A673 (cell line): ENCODE data around the gene HEXA.

Source experiments
- EZH2 ChIP-seq: fragments of 200-600 bp; sonication (generic); IDR thresholded peaks from 2 replicates; pipeline ENCODE4 v1.6.1; 2017; ENCODE audit warnings: borderline replicate concordance, low read depth, mild to moderate bottlenecking, mixed read lengths, antibody characterized with exemption, low read length; ENCODE audit not compliant: poor library complexity, severe bottlenecking
- TF ChIP-seq, protein P1 (sequence below): fragments of 300-800, 200-600 bp; sonication (generic); conservative IDR thresholded peaks from 2 replicates; pipeline ENCODE4 v1.5.1; 2017; ENCODE audit warnings: low read depth, mild to moderate bottlenecking, antibody characterized with exemption, low read length, moderate library complexity, mixed read lengths

GRCh38 chr15:72411544-72411943 is 35.7 kb upstream of the HEXA start:
- TF ChIP-seq, protein P1, sequence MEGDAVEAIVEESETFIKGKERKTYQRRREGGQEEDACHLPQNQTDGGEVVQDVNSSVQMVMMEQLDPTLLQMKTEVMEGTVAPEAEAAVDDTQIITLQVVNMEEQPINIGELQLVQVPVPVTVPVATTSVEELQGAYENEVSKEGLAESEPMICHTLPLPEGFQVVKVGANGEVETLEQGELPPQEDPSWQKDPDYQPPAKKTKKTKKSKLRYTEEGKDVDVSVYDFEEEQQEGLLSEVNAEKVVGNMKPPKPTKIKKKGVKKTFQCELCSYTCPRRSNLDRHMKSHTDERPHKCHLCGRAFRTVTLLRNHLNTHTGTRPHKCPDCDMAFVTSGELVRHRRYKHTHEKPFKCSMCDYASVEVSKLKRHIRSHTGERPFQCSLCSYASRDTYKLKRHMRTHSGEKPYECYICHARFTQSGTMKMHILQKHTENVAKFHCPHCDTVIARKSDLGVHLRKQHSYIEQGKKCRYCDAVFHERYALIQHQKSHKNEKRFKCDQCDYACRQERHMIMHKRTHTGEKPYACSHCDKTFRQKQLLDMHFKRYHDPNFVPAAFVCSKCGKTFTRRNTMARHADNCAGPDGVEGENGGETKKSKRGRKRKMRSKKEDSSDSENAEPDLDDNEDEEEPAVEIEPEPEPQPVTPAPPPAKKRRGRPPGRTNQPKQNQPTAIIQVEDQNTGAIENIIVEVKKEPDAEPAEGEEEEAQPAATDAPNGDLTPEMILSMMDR: no peak
- TF ChIP-seq EZH2: no peak
